Placental epithelial cell (primary cell): ENCODE results near the gene OR51F1. TPM values are rescaled to one million over a fixed set of nuclear protein-coding genes. Genes with fewer than 3 reads are reported as not detected.

Experiments
- small RNA-seq: library from RNA; depleted of rRNA; stranded (forward); fragments of <200 nt; gene quantifications from one replicate; pipeline ENCODE3, GENCODE V24; 2012
- total RNA-seq: library from RNA; depleted of rRNA; stranded (reverse); fragments of >200 nt; gene quantifications from 2 replicates; pipeline ENCODE4 v1.2.3, GENCODE V29; 2012

OR51F1 gene, protein sequence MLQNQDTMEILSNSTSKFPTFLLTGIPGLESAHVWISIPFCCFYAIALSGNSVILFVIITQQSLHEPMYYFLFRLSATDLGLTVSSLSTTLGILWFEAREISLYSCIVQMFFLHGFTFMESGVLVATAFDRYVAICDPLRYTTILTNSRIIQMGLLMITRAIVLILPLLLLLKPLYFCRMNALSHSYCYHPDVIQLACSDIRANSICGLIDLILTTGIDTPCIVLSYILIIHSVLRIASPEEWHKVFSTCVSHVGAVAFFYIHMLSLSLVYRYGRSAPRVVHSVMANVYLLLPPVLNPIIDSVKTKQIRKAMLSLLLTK
- not detected in 2 replicates for total RNA-seq

DNA sequence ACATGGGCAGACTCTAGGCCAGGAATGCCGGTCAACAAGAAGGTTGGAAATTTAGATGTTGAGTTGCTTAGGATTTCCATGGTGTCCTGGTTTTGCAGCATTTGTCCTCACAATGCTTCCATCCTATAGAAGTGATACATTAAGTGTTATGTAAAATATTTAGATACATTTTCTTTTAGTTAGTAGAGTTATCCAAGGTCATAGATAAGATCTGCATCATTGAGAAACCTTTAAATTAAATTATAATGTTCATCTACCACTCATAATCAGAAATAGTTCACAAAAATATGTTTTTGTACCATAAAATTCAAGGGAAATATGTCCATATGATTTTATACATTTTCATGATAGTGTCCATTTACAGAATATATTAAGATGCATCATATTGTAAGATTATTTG lies at the start of gene OR51F1:
Gene OR51F1, minus strand, starts transcription at position 101 of the 400 bp plus-strand sequence. Its CDS starts 0 bp downstream, at position 101.

DNA sequence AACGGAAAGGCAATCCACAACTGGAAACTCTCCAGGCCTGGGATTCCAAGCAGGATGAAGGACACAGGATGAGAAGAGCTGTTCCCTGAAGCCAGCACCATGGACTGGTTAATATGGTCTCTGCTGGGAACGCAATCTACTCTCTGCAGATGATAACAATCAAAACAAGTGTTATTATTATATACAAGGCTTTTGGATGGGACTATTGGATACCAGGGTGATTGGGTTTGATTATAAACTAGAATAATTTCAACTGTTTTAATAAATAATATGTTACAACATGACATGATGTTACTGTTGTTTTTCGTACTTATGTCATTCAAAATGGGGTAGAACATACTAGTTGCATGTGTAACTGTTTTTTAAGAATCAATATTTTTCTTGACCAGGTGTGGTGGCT lies 34.5 kb upstream of the OR51F1 start, which contains the start of gene OR52R1:
Gene OR52R1, minus strand, starts transcription at position 101 of the 400 bp plus-strand sequence. Its CDS starts 0 bp downstream, at position 101.

Small RNAs within 50 kb of the gene (small RNA-seq; reads per million reads assigned to genes)
- 0.09 reads per million for gene RF00091

Other genes starting within 250 kb of the OR51F1 start
- gene OR52M1, start 224.7 kb downstream of the OR51F1 start, total RNA-seq = not detected in 2 replicates
- not detected in 2 replicates for gene OR52I2, start 188.2 kb downstream of the OR51F1 start, total RNA-seq
- gene OR52I1, start 175.9 kb downstream of the OR51F1 start, total RNA-seq = not detected in 2 replicates
- gene TRIM68, start 161.7 kb downstream of the OR51F1 start, total RNA-seq = 13.1 and 16.5 TPM in 2 replicates
- gene OR51D1, start 132.5 kb downstream of the OR51F1 start, total RNA-seq = not detected in 2 replicates
- gene OR51E1, start 126.0 kb downstream of the OR51F1 start, total RNA-seq = not detected in 2 replicates
- gene OR51E2, start 72.1 kb downstream of the OR51F1 start, total RNA-seq = not detected in 2 replicates
- not detected in 2 replicates for gene MMP26, start 65.2 kb downstream of the OR51F1 start, total RNA-seq
- gene OR52R1, start 34.4 kb upstream of the OR51F1 start, total RNA-seq = not detected in 2 replicates
- gene OR51F2, start 51.4 kb upstream of the OR51F1 start, total RNA-seq = not detected in 2 replicates
- gene OR51S1, start 79.3 kb upstream of the OR51F1 start, total RNA-seq = not detected in 2 replicates
- gene OR51T1, start 112.0 kb upstream of the OR51F1 start, total RNA-seq = not detected in 2 replicates
- gene OR51A7, start 133.8 kb upstream of the OR51F1 start, total RNA-seq = not detected in 2 replicates
- not detected in 2 replicates for gene OR51G2, start 149.4 kb upstream of the OR51F1 start, total RNA-seq
- not detected in 2 replicates for gene OR51G1, start 154.4 kb upstream of the OR51F1 start, total RNA-seq
- gene OR51A4, start 177.7 kb upstream of the OR51F1 start, total RNA-seq = not detected in 2 replicates
- not detected in 2 replicates for gene OR51A2, start 185.8 kb upstream of the OR51F1 start, total RNA-seq
- not detected in 2 replicates for gene OR51L1, start 224.9 kb upstream of the OR51F1 start, total RNA-seq